GM12874 (cell line): ENCODE measurements around the gene CYSRT1.

Experiments used
- TF ChIP-seq, protein P1 (sequence below): IDR thresholded peaks from 2 replicates; pipeline ENCODE4 v1.5.1; 2011; ENCODE audit warnings: low read depth, mild to moderate bottlenecking, control low read depth, low read length, moderate library complexity; ENCODE audit not compliant: insufficient read depth

Gene CYSRT1

DNA sequence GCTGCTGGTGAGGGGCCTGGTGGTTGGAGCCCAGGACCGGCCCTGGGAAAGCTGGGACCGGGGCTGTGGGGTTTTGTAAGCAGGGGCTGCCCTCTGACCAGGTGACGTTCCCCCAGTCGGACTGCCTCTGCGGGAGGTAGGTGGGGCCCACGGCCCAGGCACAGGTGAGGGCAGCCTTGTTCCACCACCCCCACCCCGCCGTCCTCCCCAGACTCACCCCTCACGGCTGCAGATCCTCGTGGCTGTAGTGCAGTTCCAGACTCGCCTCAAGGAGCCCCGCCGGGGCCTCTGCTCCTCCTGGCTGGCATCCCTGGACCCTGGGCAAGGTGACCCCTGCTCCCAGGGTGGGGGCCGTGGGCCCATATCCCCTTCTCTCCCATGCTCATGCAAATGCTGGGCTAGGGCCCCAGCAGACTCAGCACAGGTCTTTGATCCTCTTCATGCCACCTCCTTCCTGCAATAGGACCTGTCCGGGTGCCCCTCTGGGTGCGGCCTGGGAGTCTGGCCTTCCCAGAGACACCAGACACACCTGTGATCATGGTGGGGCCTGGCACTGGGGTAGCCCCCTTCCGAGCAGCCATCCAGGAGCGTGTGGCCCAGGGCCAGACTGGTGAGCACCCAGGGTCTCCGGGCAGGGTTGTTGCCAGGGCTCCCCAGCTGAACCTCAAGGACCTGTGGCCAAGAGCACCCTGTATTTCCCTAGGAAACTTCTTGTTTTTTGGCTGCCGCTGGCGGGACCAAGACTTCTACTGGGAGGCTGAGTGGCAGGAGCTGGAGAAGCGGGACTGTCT lies 9.6 kb upstream of the CYSRT1 start:
- TF ChIP-seq, protein P1, sequence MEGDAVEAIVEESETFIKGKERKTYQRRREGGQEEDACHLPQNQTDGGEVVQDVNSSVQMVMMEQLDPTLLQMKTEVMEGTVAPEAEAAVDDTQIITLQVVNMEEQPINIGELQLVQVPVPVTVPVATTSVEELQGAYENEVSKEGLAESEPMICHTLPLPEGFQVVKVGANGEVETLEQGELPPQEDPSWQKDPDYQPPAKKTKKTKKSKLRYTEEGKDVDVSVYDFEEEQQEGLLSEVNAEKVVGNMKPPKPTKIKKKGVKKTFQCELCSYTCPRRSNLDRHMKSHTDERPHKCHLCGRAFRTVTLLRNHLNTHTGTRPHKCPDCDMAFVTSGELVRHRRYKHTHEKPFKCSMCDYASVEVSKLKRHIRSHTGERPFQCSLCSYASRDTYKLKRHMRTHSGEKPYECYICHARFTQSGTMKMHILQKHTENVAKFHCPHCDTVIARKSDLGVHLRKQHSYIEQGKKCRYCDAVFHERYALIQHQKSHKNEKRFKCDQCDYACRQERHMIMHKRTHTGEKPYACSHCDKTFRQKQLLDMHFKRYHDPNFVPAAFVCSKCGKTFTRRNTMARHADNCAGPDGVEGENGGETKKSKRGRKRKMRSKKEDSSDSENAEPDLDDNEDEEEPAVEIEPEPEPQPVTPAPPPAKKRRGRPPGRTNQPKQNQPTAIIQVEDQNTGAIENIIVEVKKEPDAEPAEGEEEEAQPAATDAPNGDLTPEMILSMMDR: no peak

DNA sequence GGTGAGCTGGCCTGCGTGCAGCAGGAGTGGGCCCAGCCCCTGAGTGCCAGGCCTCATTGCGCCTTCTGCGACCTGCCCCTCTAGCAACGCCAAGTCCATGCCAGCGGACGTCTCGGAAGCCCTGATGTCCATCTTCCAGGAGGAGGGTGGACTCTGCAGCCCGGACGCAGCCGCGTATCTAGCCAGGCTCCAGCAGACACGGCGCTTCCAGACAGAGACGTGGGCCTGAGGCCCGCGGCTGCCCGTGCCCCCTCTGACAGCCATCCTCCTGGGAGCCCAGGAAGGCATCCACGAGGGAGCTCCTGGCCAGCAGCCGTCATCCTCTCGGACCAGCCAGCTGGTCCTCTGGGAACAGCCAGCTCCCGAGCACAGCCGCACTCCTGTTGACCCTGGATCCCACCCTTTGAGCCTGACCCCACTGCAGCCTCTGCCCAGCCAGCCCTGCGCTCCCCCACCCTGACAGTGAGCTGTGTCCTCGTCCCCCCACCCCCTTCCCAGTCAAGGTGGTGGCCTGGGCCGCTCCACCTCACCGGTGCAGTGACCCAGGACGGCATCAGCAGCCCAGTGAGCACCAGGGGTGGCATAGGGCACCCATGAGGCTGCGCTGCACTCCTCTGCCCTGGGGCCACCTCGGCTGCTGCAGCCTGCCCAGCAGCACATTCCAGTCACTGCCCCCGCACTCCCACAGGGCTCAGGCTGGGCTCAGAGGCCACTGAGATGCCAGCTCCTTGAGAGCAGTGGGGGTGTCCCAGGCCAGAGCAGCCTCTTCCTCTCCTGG lies 8.6 kb upstream of the CYSRT1 start:
- TF ChIP-seq, protein P1: no peak

DNA sequence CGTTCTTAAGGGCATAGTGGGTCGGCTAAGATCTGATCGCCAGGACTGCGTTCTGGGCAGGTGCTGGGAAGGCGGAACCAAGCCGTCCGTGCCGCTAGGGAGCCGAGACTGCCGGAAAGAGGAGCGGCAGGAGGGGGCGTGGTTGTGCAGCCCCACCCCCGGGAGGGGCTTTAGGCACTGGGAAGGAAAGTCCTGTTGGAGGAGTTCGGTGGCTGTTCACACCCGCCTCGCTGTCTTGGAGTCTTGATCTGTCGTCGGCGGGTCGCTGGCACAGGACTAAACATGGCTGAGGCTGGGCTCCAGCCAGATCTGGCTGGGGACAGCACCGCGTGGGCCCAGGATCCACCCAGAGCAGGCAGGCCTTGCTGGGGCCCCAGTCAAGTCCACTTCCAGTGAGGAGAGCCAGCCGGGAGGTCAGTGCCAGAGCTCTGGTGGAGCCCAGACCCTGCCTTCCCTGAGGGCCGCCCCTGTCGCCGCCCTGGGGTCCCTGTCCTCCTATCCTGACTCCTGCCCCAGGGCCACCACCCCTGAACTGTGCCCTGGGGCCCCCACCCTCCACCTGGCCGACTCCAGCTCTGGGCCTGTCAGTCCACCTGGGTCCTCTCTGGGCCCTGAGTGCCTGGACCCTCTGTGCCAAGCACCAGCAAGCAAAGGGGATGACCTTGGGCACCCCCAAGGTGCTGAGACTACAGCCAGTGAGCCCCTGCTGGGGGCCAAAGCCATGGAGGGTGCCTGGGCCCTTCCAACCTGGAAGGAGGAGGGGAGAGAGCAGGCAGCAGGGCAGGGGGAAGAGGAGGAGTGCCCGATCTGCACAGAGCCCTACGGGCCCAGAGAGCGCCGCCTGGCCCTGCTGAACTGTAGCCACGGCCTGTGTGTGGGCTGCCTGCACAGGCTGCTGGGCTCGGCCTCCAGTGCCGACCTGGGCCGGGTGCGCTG lies 7.4 kb upstream of the CYSRT1 start:
- TF ChIP-seq, protein P1: no peak

DNA sequence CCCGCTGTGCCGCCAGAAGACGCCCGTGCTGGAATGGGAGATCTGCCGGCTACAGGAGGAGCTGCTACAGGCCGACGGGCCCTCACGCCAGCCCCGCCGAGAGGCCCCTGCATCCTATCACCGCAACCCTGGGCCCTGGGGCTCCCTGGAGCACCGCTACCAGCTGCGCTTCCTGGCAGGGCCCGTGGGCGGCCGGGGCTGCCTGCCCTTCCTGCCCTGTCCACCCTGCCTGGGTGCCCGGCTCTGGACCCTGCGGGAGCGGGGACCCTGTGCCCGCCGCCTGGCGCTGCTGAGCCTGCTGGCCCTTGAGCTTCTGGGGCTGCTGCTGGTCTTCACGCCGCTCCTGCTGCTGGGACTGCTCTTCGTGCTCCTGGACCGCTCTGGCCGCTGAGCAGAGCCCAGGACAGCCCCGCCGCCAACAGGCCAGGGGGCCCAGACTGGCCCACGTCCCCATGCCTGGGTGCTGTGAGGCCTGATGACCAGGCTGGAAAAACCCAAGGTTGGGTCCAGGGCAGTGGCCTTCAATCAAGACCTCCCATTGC lies 6.7 kb upstream of the CYSRT1 start:
- TF ChIP-seq, protein P1: no peak

DNA sequence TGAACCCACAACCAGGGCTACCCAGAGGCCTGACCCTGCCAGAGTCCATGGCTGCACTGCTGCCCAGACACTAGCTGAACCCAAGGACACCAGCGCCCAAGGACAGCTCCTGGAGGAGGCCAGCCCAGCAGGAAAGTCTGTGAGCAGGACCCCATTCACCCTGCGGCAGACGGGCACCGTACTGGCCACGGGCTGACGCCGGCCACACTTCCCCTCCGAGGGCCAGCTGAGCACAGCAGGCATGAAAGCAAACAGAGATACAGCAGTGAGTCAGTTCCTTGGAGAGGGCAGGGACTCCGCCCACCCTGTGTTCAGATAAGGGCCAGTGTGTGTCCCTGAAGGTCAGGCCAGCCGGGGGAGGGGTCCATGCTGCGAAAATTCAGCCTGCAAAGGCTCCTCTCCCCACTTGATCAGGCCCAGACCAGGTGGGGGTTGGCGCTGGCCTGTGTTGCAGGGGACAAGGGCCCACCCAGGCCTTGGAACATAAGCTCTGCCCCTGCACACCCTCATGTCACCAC lies 6.2 kb upstream of the CYSRT1 start:
- TF ChIP-seq, protein P1: no peak

DNA sequence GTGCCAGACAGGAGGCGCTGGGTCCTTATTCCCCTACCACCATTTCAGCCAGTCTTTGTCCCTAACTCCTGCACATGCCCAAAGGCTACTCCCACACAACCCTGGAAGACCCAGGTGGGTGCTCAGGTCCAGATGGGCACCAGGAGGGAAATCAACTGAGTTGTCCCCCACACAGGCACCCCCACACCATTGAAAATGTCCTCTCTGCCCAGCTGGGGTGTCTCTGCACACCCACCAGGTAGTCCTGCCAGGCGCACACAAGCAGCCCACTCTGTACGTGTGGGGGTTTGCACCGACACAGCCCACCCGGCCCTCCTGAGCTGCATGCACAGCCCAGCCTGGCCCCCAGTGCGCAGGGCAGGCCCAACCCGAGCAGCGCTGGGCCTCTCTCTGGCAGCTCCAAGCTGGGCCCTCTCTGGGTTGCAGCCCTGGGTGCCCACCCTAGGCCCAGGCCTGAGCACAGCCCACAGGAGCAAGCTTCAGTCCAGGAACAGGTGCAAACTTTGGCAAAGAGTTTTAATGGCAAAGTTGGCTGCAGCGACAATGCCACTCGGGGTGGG lies 5.1 kb upstream of the CYSRT1 start:
- TF ChIP-seq, protein P1: no peak
